DMS 273 treated with DMSO at 0.1 percent for 48 hours (cell line): Measurements from ENCODE around the gene OPCML.

Experiments
- DNase-seq: peaks from one replicate; lab custom pipeline; 2025; lab: John Stamatoyannopoulos, UW

OPCML gene

GRCh38 chr11:133541021-133541719 lies 8.9 kb upstream of the OPCML start:
- DNase-seq = no peak

DNA sequence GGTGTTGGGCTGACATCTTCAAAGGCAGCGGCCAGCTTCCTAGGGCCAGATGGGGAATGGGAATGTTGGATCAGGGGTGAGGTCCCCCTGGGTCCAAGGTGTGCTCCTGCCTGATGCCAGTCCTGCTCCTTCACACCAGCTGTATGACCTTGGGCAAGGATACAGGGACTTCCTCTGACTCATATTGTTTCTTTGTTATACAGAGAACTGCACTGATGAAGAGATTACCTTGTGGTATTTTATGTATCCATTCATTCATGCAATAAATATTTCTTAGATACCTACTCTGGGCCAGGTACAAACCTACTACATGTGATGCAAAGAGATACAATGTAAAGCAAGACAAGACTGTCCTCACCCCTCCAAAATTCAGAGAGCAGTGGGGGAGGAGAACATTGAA lies 3.9 kb upstream of the OPCML start:
- no peak for DNase-seq

GRCh38 chr11:133533205-133533604 lies 904 bp upstream of the OPCML start:
- no peak for DNase-seq

DNA sequence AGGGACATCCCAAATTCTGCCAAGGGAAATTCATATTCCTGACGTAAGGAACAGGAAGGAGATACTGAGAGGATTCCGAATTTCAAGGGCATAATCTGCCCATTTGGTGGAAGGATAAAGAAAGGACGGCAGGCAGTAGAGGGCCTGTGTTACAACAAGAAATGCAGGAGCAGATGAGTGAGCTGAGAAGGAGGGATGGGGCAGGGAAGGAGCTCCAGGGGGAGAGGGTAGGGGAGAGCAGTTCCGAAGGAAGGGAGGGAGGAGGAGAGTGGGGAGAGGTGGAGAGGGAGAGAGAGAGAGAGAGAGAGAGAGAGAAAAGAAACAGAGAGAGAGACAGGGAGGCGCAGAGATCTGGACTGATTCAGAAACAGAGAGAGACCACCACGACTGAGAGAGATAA lies 843 bp downstream of the OPCML start:
- no peak for DNase-seq

DNA sequence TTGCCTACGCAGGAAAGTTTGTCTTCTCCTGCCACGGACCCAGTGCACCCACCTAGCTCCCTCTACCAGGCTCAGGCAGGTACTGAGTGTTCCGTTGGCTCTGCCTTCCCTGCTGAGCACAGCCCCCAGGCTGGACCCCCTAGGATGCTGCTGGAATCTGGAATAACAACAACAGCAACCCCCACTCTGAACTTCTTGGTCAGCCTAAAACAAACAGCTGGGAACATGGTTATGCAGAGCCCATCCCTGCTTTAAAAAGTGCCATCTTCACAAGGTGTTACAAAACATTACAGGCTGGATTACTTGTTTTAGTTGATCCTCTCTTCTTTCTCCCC lies 1.8 kb downstream of the OPCML start:
- DNase-seq = no peak

GRCh38 chr11:133529807-133530500 lies 2.3 kb downstream of the OPCML start:
- no peak for DNase-seq

DNA sequence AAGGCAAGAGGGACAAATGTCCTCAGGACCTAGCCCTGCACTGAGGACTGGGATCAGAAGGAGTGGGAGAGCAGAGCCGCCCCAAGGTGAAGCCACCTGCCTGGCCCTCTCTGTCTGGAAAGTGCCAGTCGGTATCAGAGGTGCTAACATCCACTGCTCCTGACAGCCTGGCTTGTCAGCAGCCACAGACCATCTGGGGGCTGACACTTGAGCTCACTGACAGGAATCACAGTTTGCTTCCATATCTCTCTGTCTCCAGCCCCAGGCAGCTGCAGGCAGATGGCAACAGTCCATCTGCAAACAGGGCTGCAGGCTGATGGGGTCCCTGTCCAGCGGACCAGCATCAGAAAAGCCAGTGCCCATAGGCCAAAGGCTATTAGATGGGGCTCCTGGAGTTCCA lies 5.5 kb downstream of the OPCML start:
- DNase-seq = no peak

DNA sequence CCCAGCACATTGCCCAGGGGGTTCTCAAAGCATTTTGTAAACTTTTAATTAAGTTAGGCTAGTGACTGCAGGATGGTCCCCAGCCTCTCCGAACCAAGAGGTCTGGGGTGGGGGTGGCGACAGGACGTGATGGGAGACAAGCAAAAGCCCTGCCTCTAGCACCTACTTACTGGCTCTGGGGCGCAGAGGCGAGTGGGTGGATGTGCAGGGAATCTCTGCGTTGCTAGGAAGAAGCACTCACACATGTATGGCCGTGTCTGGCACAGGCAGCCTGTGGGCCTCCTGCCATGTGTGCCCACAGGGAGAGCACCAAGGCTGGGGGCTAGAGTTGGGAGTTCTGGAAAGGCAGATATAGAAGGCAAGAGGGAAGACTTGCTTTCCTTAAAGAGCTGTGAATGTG lies 6.3 kb downstream of the OPCML start:
- no peak for DNase-seq

DNA sequence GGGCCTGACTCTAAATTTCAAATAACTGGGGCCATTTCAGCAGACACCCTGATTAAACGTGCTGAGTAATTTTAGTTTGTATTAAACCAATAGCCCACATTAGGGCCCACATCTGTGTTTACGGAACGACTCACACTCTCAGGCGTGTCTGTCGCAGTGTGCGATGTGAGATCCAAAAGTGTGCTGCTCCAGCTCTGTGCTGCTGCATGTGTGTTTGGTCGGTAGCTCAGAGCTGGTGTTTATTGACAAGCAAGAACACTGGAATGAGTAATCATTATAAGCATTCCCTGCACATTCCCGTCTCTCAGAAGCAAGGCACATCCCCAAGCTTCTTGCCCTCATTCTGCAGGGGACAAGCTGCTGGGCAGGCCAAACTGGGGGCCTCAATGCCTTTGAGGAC lies 7.8 kb downstream of the OPCML start:
- no peak for DNase-seq

DNA sequence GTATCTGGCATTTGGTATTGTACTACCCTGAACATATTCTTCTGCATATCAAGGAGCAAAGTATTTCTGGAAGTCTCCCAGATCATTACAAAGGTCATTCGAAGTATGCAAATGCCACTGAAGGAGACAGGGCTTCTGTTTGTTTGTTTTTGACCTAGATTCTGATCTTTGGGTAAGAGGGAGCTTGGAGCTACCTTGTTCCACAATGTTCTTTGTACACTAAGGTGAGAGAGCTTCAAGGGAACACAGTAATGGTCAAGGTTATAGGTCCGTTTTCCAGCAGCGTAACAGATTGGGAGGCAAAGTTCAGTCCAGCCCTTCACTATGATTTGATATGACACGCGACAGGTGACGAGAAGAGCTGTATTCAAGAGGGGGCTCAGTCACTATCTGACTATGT lies 10.0 kb downstream of the OPCML start:
- no peak for DNase-seq

GRCh38 chr11:133521502-133521901 lies 10.8 kb downstream of the OPCML start:
- no peak for DNase-seq

DNA sequence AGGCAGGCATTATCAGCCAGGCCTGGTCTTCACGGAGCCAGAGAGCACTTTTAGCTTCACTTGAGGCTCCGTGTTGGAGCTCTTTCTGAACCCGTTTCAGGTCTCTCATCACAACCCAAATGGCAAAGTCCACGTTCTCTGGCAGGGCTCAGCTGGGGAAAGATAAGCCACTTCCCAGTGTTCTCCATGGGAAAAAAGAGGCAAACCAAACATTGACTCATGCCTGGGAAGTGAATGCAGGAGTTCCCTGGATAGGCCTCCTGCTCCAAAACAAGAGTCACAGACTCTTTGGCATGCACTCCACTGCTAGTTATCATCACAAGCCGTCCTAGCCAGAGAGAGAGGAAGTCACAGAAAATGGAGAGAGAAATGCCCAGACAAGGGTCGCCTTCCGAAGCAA lies 11.6 kb downstream of the OPCML start:
- no peak for DNase-seq

- DNase-seq = no peak
Observed at GRCh38 chr11:133519560-133519959, 12.7 kb downstream of the OPCML start.

DNA sequence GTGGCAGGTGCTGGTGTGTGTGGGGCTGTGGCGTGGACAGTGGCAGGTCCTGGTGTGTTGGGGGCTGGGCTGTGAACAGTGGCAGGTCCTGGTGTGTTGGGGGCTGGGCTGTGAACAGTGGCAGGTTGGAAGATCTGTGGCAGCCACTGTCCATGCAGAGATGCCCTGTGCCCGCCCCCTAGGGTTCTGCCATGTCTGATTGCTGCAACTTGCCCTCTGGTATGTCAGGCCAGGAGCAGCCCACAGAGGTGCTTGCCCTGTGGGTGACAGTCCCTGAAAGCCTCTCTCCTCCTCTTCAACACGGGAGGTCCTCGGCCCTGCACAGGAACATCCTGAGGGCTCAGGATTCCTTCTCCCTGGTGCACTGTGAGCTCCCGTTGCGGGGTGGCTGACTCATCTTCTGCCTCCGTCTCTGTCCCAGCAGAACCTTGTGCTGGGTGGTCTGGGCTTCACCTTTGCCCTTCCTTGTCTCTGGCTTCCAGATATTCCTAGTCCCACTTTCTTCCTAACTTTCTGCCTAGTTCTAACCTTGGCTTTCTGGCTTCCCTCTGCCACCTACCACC lies 13.5 kb downstream of the OPCML start:
- no peak for DNase-seq

GRCh38 chr11:133516845-133517244 lies 15.5 kb downstream of the OPCML start:
- DNase-seq = no peak

DNA sequence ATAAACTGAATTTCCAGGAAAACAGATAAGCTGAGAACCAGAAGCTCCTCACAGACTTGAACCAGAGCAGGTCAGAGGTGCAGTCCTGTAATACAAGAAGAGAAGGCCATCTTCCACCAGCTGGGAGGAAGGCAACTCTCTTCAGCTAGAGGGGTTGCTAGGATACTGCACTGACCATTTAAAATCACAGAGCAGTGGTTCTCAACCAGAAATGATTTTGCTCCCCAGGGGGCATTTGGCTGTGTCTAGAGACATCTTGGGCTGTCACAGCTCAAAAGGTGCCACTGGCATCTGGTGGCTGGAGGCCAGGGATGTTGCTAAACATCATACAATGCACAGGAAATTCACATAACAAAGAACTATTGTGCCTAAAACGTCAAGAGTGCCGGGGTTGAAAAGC lies 17.2 kb downstream of the OPCML start:
- DNase-seq = no peak

DNA sequence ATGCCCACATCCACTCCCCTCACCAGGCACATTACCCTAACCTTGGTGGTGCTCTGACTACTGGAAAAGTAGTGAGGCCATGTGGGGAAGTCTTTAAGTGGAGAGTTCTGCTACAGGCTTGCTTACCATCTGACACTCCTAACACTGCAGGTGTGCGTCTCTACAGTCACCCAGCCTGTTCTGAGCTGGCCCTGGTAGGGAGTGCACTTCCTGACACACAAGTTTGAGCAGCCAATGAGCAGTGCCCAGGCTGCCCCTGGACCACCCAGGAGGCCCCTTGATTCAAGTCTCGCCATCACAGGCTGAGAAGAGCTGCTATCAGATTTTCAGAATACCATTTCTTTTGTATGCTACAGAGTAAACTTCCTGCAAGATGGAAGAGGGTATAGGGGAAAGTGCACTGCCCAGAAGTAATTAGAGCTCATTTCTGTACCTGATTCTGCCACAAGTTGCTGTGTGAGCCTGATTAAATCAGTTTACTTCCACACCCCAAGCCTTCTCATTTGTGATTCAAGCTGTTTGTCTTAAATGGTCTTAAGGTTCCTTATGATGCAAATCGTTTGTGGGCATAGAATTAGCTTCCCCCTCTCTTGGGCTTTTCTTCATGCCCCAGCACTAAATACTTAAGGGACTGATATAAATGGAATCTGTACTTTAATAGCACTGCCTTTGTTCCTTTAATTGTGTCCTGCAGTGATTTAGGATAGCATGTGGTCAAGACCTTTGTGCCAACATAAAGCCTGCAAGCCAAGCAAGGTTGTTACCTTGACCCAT lies 22.2 kb downstream of the OPCML start:
- no peak for DNase-seq

DNA sequence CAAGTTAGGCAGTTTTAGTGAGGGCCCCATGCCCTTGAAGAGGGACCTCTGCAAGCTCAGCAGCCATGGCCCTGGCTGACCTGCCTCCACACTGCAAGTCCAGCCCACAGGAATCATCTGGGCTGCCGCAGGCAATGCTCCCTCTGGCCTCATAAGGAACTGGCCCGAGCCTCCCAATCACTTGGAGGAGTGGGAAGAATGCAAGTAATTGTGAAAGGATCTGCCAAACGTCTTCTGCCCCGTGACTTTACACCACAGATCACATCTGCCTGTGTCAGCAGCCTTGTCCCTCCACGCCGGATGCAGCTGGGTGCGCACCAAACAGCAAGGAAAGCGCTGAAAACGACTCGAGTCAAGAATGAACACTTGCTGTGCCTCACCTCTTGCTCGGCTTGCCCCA lies 23.8 kb downstream of the OPCML start:
- DNase-seq = no peak

GRCh38 chr11:133507185-133507584 lies 25.1 kb downstream of the OPCML start:
- no peak for DNase-seq

- no peak for DNase-seq
Observed at GRCh38 chr11:133506551-133507094, 25.7 kb downstream of the OPCML start.

DNA sequence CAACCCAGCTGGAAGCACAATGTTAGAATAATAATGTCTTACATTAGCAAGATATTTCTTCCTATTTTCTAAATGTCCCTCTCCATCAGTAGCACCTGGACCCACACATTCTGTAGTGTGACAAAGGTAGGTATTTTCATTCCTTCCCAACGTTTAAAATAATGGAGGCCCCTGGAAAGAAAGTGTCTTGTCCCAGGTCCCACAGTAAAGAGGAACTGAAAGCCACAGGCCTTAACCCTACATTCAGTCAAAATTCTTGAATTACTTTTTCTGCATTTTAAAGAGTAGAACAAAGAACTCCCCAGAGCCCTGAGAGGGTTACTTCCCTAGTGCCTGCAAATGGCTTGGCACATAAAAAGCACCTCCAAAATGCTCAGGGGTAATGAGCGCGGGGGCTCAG lies 26.3 kb downstream of the OPCML start:
- DNase-seq = no peak

DNA sequence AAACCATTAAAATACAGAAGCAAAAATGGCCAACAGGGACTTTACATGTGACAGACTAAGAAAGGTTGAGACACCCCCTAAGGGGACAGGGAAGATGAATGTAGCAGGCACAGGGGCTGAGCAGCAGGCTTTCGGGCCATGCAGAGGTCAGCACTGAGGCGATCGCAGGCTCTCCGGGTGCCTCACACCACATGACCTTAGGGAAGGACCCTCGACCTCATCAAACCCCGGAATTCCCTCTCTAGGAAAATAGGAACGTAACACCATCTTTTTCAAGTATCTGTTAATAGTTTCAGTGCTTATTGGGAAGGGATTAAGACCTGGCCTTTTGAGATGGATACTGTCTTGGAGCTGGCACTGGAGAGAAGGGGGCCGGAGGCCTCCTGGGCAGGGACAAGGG lies 27.4 kb downstream of the OPCML start:
- no peak for DNase-seq

DNA sequence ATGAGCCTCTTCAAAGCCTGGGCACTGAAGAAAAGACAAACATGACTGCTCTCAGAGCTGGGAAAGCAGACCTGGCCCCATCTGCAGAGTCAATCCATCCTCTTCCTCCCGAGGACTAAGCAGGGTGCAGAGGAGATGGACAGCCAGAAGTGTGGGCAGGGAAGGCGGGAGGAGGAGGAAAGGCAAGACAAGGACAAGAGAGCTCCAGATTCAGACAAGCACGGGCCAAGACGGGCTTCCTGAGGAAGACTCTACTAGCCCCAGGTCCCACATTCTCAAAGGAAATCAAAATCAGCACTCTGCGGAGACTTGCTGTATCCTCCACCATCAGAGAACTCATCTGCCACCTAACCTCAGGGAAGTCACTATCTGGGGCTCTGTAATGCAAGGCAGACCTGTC lies 28.5 kb downstream of the OPCML start:
- no peak for DNase-seq
